Measurements from ENCODE around the gene MYCBPAP.
"Not testable (repeated sequence)": the region's sequence is repeated elsewhere in the genome, so short reads cannot be mapped to it uniquely, and the experiment has no call there.

The MYCBPAP gene

GRCh38 chr17:50472286-50472685, 36.0 kb upstream of the MYCBPAP start:
- DNase-seq (ENCODE audit: low read depth in 2 of 2), result no peak

GRCh38 chr17:50472761-50473161, 35.5 kb upstream of the MYCBPAP start:
- DNase-seq (ENCODE audit: low read depth in 2 of 2), result not testable (repeated sequence)

- DNase-seq (ENCODE audit: low read depth in 2 of 2), result no peak
These were observed 34.3 kb upstream of the MYCBPAP start for GRCh38 chr17:50473901-50474300.

- DNase-seq (ENCODE audit: low read depth in 2 of 2), result no peak
These were observed 33.7 kb upstream of the MYCBPAP start for GRCh38 chr17:50474523-50474922.

GRCh38 chr17:50475362-50475761, 32.9 kb upstream of the MYCBPAP start:
- no peak for DNase-seq (ENCODE audit: low read depth in 2 of 2)

- DNase-seq (ENCODE audit: low read depth in 2 of 2), result not testable (repeated sequence)
These were observed 32.3 kb upstream of the MYCBPAP start for GRCh38 chr17:50475775-50476544.

GRCh38 chr17:50476545-50477315, 31.5 kb upstream of the MYCBPAP start:
- no peak for DNase-seq (ENCODE audit: low read depth in 2 of 2)

GRCh38 chr17:50477976-50478375, 30.3 kb upstream of the MYCBPAP start:
- DNase-seq (ENCODE audit: low read depth in 2 of 2), result no peak

GRCh38 chr17:50478391-50479381, 29.6 kb upstream of the MYCBPAP start, which contains the start of gene RSAD1:
RSAD1 (plus strand) TSS chr17:50478860; CDS start chr17:50478885, 25 bp downstream.
- peak; percentile 64 to 68 for DNase-seq (ENCODE audit: low read depth in 2 of 2)

GRCh38 chr17:50479522-50480141, 28.6 kb upstream of the MYCBPAP start:
- peak; percentile 26 to 51 for DNase-seq (ENCODE audit: low read depth in 2 of 2)

- no peak for DNase-seq (ENCODE audit: low read depth in 2 of 2)
These were observed 28.0 kb upstream of the MYCBPAP start for GRCh38 chr17:50480142-50480764.

- no peak for DNase-seq (ENCODE audit: low read depth in 2 of 2)
These were observed 27.3 kb upstream of the MYCBPAP start for GRCh38 chr17:50480854-50481490.

GRCh38 chr17:50481648-50482047, 26.6 kb upstream of the MYCBPAP start:
- no peak for DNase-seq (ENCODE audit: low read depth in 2 of 2)

GRCh38 chr17:50482110-50482509, 26.1 kb upstream of the MYCBPAP start:
- no peak for DNase-seq (ENCODE audit: low read depth in 2 of 2)

GRCh38 chr17:50482516-50482915, 25.7 kb upstream of the MYCBPAP start:
- DNase-seq (ENCODE audit: low read depth in 2 of 2), result peak; percentile 27 to 28

- DNase-seq (ENCODE audit: low read depth in 2 of 2), result no peak
These were observed 25.0 kb upstream of the MYCBPAP start for GRCh38 chr17:50483266-50483665.

GRCh38 chr17:50484386-50485155, 23.7 kb upstream of the MYCBPAP start:
- no peak for DNase-seq (ENCODE audit: low read depth in 2 of 2)

GRCh38 chr17:50487213-50488096, 20.8 kb upstream of the MYCBPAP start:
- no peak for DNase-seq (ENCODE audit: low read depth in 2 of 2)

All from stimulated activated CD8-positive, alpha-beta memory T cell treated with anti-CD3 and anti-CD28 coated beads, Interleukin-15, amount 100 ng/mL, for 4 hours (primary cell).